Colon (tissue), 2 donors: ENCODE measurements around the gene PCDH9.

Experiments
- FAIRE-seq: peaks from 2 replicates; lab custom pipeline; 2012; peaks lifted over from hg19 to GRCh38; lab: Jason Lieb, UNC
- donor health status: control.
- donor health status: control.

The PCDH9 gene

GRCh38 chr13:66751691-66752090 is 478.4 kb downstream of the PCDH9 start:
- no peak for FAIRE-seq

DNA sequence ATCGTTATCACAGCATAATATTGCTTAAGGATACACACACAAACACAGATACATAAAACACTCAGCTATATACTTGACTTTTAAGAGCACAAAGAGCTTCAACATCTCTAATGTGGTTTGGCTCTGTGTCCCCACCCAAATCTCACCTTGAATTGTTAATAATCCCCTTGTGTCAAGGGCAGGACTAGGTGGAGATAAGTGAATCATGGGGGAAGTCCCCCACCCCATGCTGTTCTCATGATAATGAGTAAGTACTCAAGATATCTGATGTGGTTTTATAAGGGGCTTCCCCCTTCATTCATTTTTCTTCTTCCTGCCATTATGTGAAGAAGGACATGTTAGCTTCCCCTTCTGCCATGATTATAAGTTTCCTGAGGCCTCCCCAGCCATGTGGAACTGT is 481.4 kb downstream of the PCDH9 start:
- FAIRE-seq, result no peak

- no peak for FAIRE-seq
These were observed 484.8 kb downstream of the PCDH9 start for GRCh38 chr13:66745307-66745706.

DNA sequence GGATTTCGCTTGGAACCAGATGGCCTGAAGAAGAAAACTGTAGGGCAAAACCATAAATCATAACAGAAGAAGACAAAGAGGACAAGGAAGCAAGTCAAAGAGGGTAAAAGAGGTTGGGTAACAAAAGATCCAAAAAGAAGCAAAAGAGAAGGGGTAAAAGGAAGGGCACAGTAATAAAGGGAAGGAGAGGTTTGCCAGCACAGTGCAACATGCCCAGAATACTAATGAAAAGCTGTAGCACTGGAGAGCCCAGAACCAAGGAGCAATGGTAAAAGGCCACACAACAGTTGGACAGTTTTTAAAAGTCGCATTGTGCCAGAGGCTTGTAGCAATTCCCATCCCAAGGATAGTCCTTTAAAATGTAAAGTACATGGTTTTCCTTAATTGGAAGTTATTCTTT is 506.6 kb downstream of the PCDH9 start:
- FAIRE-seq, result no peak

- FAIRE-seq, result no peak
These were observed 513.6 kb downstream of the PCDH9 start for GRCh38 chr13:66716538-66716937.

DNA sequence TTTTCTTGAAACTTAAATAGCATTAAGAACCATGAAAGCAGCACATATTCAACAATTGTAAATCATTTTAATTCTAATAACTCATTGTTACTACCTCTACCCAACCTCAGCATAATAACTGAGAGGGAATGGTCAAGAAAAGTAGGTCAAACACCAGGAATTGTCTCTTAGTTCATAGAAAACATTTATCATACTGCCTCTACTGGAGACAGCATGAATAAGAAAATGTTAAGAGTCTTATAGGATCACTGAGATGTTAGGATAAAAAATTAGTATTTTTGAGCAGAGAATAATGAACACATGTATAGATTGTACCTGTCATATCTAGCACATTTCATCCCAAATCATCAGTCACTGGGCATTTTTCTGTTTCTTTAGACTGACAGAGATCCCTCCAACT is 515.3 kb downstream of the PCDH9 start:
- no peak for FAIRE-seq

GRCh38 chr13:66704110-66704509 is 526.0 kb downstream of the PCDH9 start:
- FAIRE-seq, result no peak

DNA sequence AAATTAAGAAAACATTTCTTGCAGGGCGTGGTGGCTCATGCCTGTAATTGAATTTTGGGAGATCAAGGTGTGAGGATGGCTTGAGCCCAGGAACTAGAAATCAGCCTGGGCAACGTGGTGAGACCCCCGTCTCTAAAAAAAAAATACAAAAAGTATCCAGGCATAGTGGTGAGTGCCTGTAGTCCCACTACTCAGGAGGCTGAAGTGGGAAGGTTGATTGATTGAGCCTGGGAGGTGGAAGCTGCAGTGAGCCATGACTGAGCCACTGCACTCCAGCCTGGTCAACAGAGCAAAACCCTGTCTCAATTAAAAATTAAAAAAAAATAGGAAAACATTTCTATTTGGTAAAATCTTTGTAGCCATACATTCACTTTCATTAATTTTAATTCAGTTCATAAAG is 526.5 kb downstream of the PCDH9 start:
- FAIRE-seq, result no peak

- FAIRE-seq, result no peak
These were observed 530.0 kb downstream of the PCDH9 start for GRCh38 chr13:66700117-66700601.

DNA sequence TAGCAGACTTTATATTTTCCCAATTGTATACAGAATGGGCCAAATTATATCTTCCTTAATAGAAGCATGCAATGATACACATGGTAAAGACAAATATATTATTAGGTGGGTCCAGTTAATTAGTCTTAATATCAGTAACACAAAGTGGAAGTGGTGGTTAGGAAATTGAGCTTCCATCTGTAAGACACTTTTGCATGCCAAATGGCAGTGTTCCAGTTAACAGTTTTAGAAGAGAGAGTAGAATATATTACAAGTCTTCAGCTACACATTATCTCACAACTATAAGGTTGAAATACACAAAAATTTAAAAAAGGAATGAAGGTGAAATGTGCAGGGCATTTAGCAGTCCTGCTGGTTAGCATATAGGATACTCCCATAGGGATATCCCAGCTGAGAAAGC is 536.5 kb downstream of the PCDH9 start:
- no peak for FAIRE-seq

DNA sequence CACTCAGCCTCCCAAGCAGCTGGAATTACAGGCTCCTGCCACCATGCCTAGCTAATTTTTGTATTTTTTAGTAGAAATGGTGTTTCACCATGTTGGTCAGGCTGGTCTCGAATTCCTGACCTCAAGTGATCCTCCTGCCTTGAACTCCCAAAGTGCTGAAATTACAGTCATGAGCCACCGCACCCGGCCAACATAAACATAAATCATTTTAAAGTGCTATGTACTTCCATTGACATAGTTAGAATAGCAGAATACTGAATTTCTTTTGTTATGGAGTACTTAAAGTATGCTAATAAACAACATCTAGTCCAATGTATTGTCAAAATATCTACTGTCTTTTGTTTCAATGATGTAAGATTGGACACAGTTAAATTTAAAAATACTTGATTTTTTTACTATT is 539.0 kb downstream of the PCDH9 start:
- no peak for FAIRE-seq

GRCh38 chr13:66689628-66690027 is 540.5 kb downstream of the PCDH9 start:
- FAIRE-seq, result no peak

DNA sequence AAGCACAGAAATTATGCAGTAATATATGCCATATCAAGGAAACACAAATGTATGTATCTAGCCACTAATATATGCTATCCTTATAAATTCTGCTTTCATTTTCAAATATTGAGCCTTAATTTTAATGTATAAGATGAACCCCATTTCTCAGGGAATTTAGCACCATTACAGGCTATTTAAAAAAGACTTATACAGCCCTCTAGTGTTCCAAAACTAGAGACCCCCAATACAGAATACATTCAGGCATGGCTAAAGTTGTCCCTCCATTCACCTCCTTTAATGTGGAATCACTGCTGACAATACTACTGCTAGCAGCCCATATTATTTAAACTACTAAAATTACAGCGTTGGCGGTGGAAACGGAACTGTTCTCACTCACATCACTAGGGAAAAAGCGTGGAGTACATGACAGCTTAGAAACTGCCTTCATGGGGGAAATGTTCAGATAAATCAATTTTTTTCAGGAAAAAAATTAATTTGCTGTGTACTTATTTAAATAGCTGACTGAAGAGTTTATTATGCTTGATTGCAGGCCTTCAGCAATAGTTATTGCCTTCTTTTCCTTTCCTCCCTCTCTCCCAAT is 541.0 kb downstream of the PCDH9 start:
- no peak for FAIRE-seq

DNA sequence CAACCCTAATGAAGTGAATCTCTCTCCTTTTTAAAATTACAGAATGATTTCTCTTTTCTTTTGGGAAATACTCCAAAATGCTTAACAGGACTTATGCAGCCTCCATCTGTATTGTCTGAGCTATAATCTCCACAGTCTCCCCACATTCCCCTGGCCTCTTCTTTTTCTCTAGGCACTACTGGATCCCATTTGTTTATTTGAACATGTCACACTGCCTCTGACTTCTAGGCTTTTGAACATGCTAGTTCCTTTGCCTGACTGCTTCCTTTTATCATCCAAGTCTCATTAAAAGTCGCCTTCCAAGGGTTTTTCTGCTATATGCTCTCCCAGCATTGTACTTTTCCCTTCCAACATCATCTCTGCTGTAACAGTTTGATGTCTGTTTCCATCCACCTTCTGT is 548.7 kb downstream of the PCDH9 start:
- FAIRE-seq, result no peak

DNA sequence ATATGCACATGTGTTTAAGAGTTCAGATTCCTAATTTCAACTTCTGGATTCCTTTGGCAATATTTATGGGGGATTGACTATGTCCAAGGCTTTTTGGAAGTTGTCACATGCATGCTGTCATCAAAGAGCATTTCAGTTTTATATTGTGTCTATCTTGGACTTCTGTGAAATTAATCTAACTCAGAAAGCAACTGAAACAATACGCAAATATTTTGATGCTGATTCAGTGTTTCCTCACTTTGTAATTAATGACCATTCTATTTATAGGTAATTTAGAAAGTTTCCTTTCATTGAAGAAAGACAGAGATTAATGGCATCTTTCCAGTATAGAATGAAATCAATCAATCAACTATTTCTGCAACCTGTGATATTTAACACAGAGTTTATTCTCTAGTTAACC is 550.1 kb downstream of the PCDH9 start:
- FAIRE-seq, result no peak

GRCh38 chr13:66675620-66676019 is 554.5 kb downstream of the PCDH9 start:
- FAIRE-seq, result no peak

GRCh38 chr13:66673401-66673800 is 556.7 kb downstream of the PCDH9 start:
- FAIRE-seq, result no peak

DNA sequence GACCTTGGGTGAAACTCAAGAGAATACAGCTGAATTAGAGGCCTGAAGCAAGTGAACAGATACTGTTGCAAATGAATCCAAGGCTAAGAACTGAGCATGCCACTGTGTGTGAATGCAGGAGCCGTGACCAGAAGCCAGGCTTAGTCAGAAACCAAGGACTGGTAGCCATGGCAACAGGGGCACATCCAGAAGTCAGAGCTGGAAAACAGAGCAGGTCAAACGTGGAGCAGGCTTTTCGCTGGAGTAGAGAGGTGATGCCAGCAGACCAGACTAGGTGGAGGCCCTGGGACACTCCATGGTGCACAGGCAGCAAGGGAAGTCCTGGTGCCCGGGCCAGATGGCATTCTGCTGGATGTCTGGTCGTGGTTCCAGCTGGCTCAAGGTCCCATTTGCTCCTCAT is 564.1 kb downstream of the PCDH9 start:
- no peak for FAIRE-seq

DNA sequence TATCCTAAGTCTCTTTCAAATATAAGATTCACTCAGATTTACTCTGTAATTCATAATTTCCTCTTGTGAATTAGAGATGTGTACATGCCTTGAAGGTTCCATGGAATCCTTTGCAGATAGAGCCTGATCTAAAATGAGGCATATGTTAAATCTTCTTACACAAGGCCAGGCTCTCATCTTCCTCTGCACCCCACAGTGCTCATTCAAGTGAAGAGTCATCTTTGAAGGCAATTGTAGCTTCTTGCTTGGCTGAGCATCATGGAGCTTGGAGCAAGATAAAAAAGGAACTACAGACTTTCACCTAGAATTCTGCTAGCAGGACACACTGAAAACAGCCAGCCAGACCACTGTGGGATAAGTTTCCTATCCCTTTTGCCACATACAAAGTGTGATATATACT is 566.4 kb downstream of the PCDH9 start:
- no peak for FAIRE-seq

DNA sequence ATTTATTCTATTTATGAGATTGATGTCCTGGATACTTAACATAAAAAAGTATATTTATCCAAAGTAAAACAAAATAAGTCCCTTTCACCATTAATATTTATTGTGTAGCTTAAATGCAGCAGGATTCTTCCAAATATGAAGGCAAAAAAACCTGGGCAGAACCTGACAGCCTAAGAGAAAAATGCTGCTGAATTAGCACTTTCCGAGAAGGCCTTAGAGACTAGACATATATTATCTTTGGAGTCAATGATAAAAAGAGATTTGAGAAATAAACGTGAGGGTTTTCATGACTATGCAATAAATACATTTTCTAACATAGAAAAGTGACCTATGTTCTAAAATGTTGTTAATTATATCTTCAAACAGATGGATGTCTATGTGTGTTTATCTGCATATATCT is 566.9 kb downstream of the PCDH9 start:
- FAIRE-seq, result no peak

- no peak for FAIRE-seq
These were observed 568.8 kb downstream of the PCDH9 start for GRCh38 chr13:66661336-66661735.

- FAIRE-seq, result no peak
These were observed 569.7 kb downstream of the PCDH9 start for GRCh38 chr13:66660468-66660813.

GRCh38 chr13:66659701-66660467 is 570.3 kb downstream of the PCDH9 start:
- FAIRE-seq, result no peak

DNA sequence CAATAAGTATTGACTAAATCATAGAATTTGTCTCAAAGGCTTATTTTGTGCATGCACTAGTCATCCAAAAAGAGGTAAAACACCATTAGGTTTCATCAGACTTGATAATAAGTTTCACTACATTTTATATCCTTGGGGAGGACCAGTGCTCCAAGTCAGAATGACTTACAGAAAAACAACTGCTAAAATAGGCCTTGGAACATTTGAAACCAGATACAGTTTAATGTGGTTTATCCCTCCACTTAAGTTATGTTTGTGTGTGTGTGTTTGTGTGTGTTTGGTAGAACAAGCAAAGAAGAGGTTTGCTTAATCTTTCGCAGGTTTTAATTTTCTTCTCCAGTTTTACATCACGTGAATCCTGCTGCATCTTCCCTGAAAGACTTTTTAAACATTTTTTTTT is 570.9 kb downstream of the PCDH9 start:
- no peak for FAIRE-seq
